PC-3 (cell line): ENCODE results near the gene CACNA2D2. TPM values are rescaled to one million over a fixed set of nuclear protein-coding genes. Genes with fewer than 3 reads are reported as not detected.

ENCODE experiments used
- ATAC-seq: fragments of 200-7000 bp; cut with Tn5 transposase; 2 replicates; pipeline ENCODE4 v1.9.1; 2020; ENCODE audit warnings: mild to moderate bottlenecking, moderate library complexity
- BruUV-seq: library from RNA; stranded (reverse); fragments of 400-500 nt; replicated peaks from 2 replicates; lab custom pipeline; 2021; lab: Mats Ljungman, UMichigan
- CTCF ChIA-PET: fragments of 300-600 bp; sonication (Branson Sonifier 250); formaldehyde crosslinking; loops from one replicate; lab custom pipeline; 2022; ENCODE audit warnings: antibody characterized with exemption; lab: Charles Lee
- POLR2A ChIA-PET: fragments of 300-600 bp; sonication (Branson Sonifier 250); formaldehyde crosslinking; loops from one replicate; lab custom pipeline; 2022; ENCODE audit warnings: antibody characterized with exemption; ENCODE audit not compliant: unreplicated experiment; lab: Charles Lee
- DNase-seq: peaks from one replicate; pipeline ENCODE4 v3.0.0-alpha.2; 2015
- H2AFZ ChIP-seq: fragments of 300-600 bp; sonication (generic); 2 replicates; pipeline ENCODE4 v1.6.0; 2016; ENCODE audit warnings: antibody characterized with exemption, low read length
- H3F3A ChIP-seq: fragments of 300-600 bp; sonication (generic); one replicate; pipeline ENCODE4 v1.6.0; 2017; ENCODE audit warnings: antibody characterized with exemption, low read length, control low read depth, mild to moderate bottlenecking; ENCODE audit not compliant: unreplicated experiment
- H3K27ac ChIP-seq: fragments of 300-600 bp; sonication (generic); 2 replicates; pipeline ENCODE4 v1.5.1; 2016; ENCODE audit warnings: mild to moderate bottlenecking, low read length
- H3K27me3 ChIP-seq: fragments of 300-600 bp; sonication (generic); 2 replicates; pipeline ENCODE4 v1.6.1; 2016; ENCODE audit warnings: low read length, mixed read lengths
- H3K36me3 ChIP-seq: fragments of 300-600 bp; sonication (generic); 2 replicates; pipeline ENCODE4 v1.6.1; 2016; ENCODE audit warnings: low read depth, mixed run types, low read length, mixed read lengths
- H3K4me1 ChIP-seq: fragments of 300-600 bp; sonication (generic); 2 replicates; pipeline ENCODE4 v1.5.1; 2016; ENCODE audit warnings: low read length; ENCODE audit not compliant: insufficient read depth
- H3K4me2 ChIP-seq: fragments of 300-600 bp; sonication (generic); 2 replicates; pipeline ENCODE4 v1.6.0; 2016; ENCODE audit warnings: low read length
- H3K4me3 ChIP-seq: fragments of 300-600 bp; sonication (generic); 2 replicates; pipeline ENCODE4 v1.5.1; 2016; ENCODE audit warnings: mild to moderate bottlenecking, low read length, mixed read lengths
- H3K79me2 ChIP-seq: fragments of 300-600 bp; sonication (generic); 2 replicates; pipeline ENCODE4 v1.6.1; 2017; ENCODE audit warnings: low read length, mixed read lengths
- H3K9ac ChIP-seq: fragments of 300-600 bp; sonication (generic); 2 replicates; pipeline ENCODE4 v1.6.0; 2016; ENCODE audit warnings: mild to moderate bottlenecking, low read length
- H3K9me2 ChIP-seq: fragments of 300-600 bp; sonication (generic); replicated peaks from 2 replicates; pipeline ENCODE4 v1.6.1; 2016; ENCODE audit warnings: mixed run types, low read length, mixed read lengths
- H3K9me3 ChIP-seq: fragments of 300-600 bp; sonication (generic); 2 replicates; pipeline ENCODE4 v1.6.1; 2016; ENCODE audit warnings: low read length, mixed read lengths
- H4K20me1 ChIP-seq: fragments of 300-600 bp; sonication (generic); 2 replicates; pipeline ENCODE4 v1.6.1; 2016; ENCODE audit warnings: low read length, mixed read lengths
- CTCF ChIP-seq: fragments of 300-600 bp; sonication (generic); conservative IDR thresholded peaks from 2 replicates; pipeline ENCODE4 v1.5.1; 2017; ENCODE audit warnings: antibody characterized with exemption, low read depth, mild to moderate bottlenecking, low read length
- EZH2 ChIP-seq: fragments of 300-600 bp; sonication (generic); IDR thresholded peaks from one replicate; pipeline ENCODE4 v1.6.1; 2017; ENCODE audit warnings: antibody characterized with exemption, mild to moderate bottlenecking, low read length; ENCODE audit not compliant: unreplicated experiment
- EZH2phosphoT487 ChIP-seq: fragments of 300-600 bp; sonication (generic); IDR thresholded peaks from 2 replicates; pipeline ENCODE4 v1.6.1; 2018; ENCODE audit warnings: mild to moderate bottlenecking, antibody characterized with exemption, low read length, borderline replicate concordance
- intact Hi-C: fragments of 100-400 bp; cut with micrococcal nuclease; formaldehyde crosslinking; loops from 2 replicates; pipeline ENCODE4 v1.9.0; 2023
- total RNA-seq: library from RNA; depleted of rRNA; stranded (reverse); fragments of >200 nt; gene quantifications from 2 replicates; pipeline ENCODE4 v1.2.3, GENCODE V29; 2014

Gene CACNA2D2
- total RNA-seq, 1 experiment from 2014 or later: 0.44 TPM

- no peak overlapping the region for H3K27ac ChIP-seq
- no peaks in the 10 kb centered on the region for H3F3A ChIP-seq
- H2AFZ ChIP-seq: no peak overlapping the region
- H4K20me1 ChIP-seq: no peaks in the 10 kb centered on the region
- intact Hi-C loops: no loop called here
- no peak for TF ChIP-seq EZH2
- no peak for TF ChIP-seq CTCF
- TF ChIP-seq EZH2phosphoT487: no peak
- H3K9me2 ChIP-seq: no peaks in the 10 kb centered on the region
- POLR2A ChIA-PET: no interaction called here
- no peak for DNase-seq
- H3K9me3 ChIP-seq: no peaks in the 10 kb centered on the region
- H3K27me3 ChIP-seq: no peaks in the 10 kb centered on the region
- CTCF ChIA-PET: interaction anchor here (0.6 kb wide), 1 partner anchor 123 kb away, joined by 8 read pairs; no protein-coding TSS in a partner anchor
- peaks cover 11% of the 10 kb centered on the region for H3K4me1 ChIP-seq
- no peaks in the 10 kb centered on the region for H3K36me3 ChIP-seq
- H3K79me2 ChIP-seq: no peaks in the 10 kb centered on the region
- H3K4me3 ChIP-seq: no peak overlapping the region
- no peak overlapping the region for H3K9ac ChIP-seq
- no peak for ATAC-seq
- BruUV-seq: no TSS peak
- H3K4me2 ChIP-seq: no peak overlapping the region
Observed at GRCh38 chr3:50395070-50395860, 108.2 kb downstream of the CACNA2D2 start.

- H3K4me1 ChIP-seq: peaks cover 11% of the 10 kb centered on the region
- ChIA-PET CTCF (interaction anchor here (0.6 kb wide), 1 partner anchor 27 kb away, joined by 3 read pairs; no protein-coding TSS in a partner anchor), POLR2A (no interaction called here)
- no peaks in the 10 kb centered on the region for H3K79me2 ChIP-seq
- no peak overlapping the region for H2AFZ ChIP-seq
- ATAC-seq (no peak), DNase-seq (no peak)
- no peak overlapping the region for H3K27ac ChIP-seq
- no peak overlapping the region for H3K4me3 ChIP-seq
- BruUV-seq: no TSS peak
- no peaks in the 10 kb centered on the region for H4K20me1 ChIP-seq
- intact Hi-C loops: no loop called here
- TF ChIP-seq EZH2: no peak
- no peak for TF ChIP-seq EZH2phosphoT487
- TF ChIP-seq CTCF: no peak
- H3K9ac ChIP-seq: no peak overlapping the region
- H3K4me2 ChIP-seq: no peak overlapping the region
- H3F3A ChIP-seq: no peaks in the 10 kb centered on the region
- H3K9me3 ChIP-seq: no peaks in the 10 kb centered on the region
- H3K9me2 ChIP-seq: no peaks in the 10 kb centered on the region
- H3K36me3 ChIP-seq: no peaks in the 10 kb centered on the region
- no peaks in the 10 kb centered on the region for H3K27me3 ChIP-seq
Observed at GRCh38 chr3:50393061-50393460, 110.4 kb downstream of the CACNA2D2 start.

- Histone ChIP-seq H3K27me3 (no peaks in the 10 kb centered on the region), H2AFZ (no peak overlapping the region), H3K9me2 (no peaks in the 10 kb centered on the region), H3K9ac (no peak overlapping the region), H3K9me3 (no peaks in the 10 kb centered on the region), H3F3A (no peaks in the 10 kb centered on the region), H3K4me2 (no peak overlapping the region), H3K4me1 (peaks cover 11% of the 10 kb centered on the region), H3K79me2 (no peaks in the 10 kb centered on the region), H4K20me1 (no peaks in the 10 kb centered on the region), H3K27ac (no peak overlapping the region), H3K36me3 (no peaks in the 10 kb centered on the region), H3K4me3 (no peak overlapping the region)
- DNase-seq (no peak), ATAC-seq (no peak)
- CTCF ChIA-PET: no interaction called here
- no peak for TF ChIP-seq EZH2
- no peak for TF ChIP-seq CTCF
- no peak for TF ChIP-seq EZH2phosphoT487
- no TSS peak for BruUV-seq
- POLR2A ChIA-PET: interaction anchor here (0.6 kb wide), 1 partner anchor 1361 kb away, joined by 3 read pairs; no protein-coding TSS in a partner anchor
- intact Hi-C loops: no loop called here
Observed at GRCh38 chr3:50392101-50392715, 111.2 kb downstream of the CACNA2D2 start.
